Jurkat, Clone E6-1 (cell line): ENCODE data around the gene SCNN1G.

Experiments used
- DNase-seq: peaks from one replicate; pipeline ENCODE4 v3.0.0-alpha.2; 2011; ENCODE audit warnings: low read depth, low spot score
- H3K4me3 ChIP-seq: 2 replicates; pipeline ENCODE4 v1.5.1; 2011; ENCODE audit warnings: mild to moderate bottlenecking, low read length, control low read depth, moderate library complexity

The SCNN1G gene

GRCh38 chr16:23149993-23150364, 32.6 kb upstream of the SCNN1G start:
- no peak for DNase-seq
- peak overlapping the region; percentile 83 for H3K4me3 ChIP-seq

GRCh38 chr16:23152386-23153178, 30.0 kb upstream of the SCNN1G start:
- H3K4me3 ChIP-seq, result no peak overlapping the region
- DNase-seq, result no peak

- no peak overlapping the region for H3K4me3 ChIP-seq
- DNase-seq, result no peak
These were observed 27.0 kb upstream of the SCNN1G start for GRCh38 chr16:23155445-23156049.

- no peak for DNase-seq
- H3K4me3 ChIP-seq, result no peak overlapping the region
These were observed 26.4 kb upstream of the SCNN1G start for GRCh38 chr16:23156110-23156509.

- no peak overlapping the region for H3K4me3 ChIP-seq
- DNase-seq, result no peak
These were observed 25.5 kb upstream of the SCNN1G start for GRCh38 chr16:23156946-23157460.

GRCh38 chr16:23158114-23158513, 24.4 kb upstream of the SCNN1G start:
- no peak for DNase-seq
- no peak overlapping the region for H3K4me3 ChIP-seq

- no peak overlapping the region for H3K4me3 ChIP-seq
- DNase-seq, result no peak
These were observed 22.5 kb upstream of the SCNN1G start for GRCh38 chr16:23160082-23160481.

GRCh38 chr16:23160574-23160973, 22.0 kb upstream of the SCNN1G start:
- H3K4me3 ChIP-seq, result no peak overlapping the region

GRCh38 chr16:23163921-23164320, 18.6 kb upstream of the SCNN1G start:
- DNase-seq, result no peak
- no peak overlapping the region for H3K4me3 ChIP-seq

More at GRCh38 chr16:23160574-23160973, 22.0 kb upstream of the SCNN1G start:
- DNase-seq, result no peak

- H3K4me3 ChIP-seq, result no peak overlapping the region
These were observed 17.8 kb upstream of the SCNN1G start for GRCh38 chr16:23164736-23165135.

GRCh38 chr16:23172583-23172982, 10.0 kb upstream of the SCNN1G start:
- DNase-seq, result no peak
- H3K4me3 ChIP-seq, result no peak overlapping the region

More at GRCh38 chr16:23164736-23165135, 17.8 kb upstream of the SCNN1G start:
- DNase-seq, result no peak

GRCh38 chr16:23172994-23173393, 9.6 kb upstream of the SCNN1G start:
- no peak for DNase-seq

GRCh38 chr16:23174622-23175021, 7.9 kb upstream of the SCNN1G start:
- peak; percentile 5 for DNase-seq

More at GRCh38 chr16:23172994-23173393, 9.6 kb upstream of the SCNN1G start:
- H3K4me3 ChIP-seq, result no peak overlapping the region

GRCh38 chr16:23175651-23176050, 6.9 kb upstream of the SCNN1G start:
- no peak for DNase-seq
- no peak overlapping the region for H3K4me3 ChIP-seq

More at GRCh38 chr16:23174622-23175021, 7.9 kb upstream of the SCNN1G start:
- H3K4me3 ChIP-seq, result no peak overlapping the region

- no peak for DNase-seq
- H3K4me3 ChIP-seq, result no peak overlapping the region
These were observed 1.0 kb upstream of the SCNN1G start for GRCh38 chr16:23181506-23181905.

GRCh38 chr16:23182206-23182678, 303 bp upstream of the SCNN1G start:
- no peak overlapping the region for H3K4me3 ChIP-seq
- DNase-seq, result peak; percentile 44

- no peak for DNase-seq
- no peak overlapping the region for H3K4me3 ChIP-seq
These were observed 958 bp downstream of the SCNN1G start for GRCh38 chr16:23183543-23183862.

- DNase-seq, result no peak
- H3K4me3 ChIP-seq, result no peak overlapping the region
These were observed 3.1 kb downstream of the SCNN1G start for GRCh38 chr16:23185656-23186055.

- H3K4me3 ChIP-seq, result no peak overlapping the region
- no peak for DNase-seq
These were observed 3.6 kb downstream of the SCNN1G start for GRCh38 chr16:23186171-23186570.

GRCh38 chr16:23187341-23187740, 4.8 kb downstream of the SCNN1G start:
- DNase-seq, result no peak
- no peak overlapping the region for H3K4me3 ChIP-seq
